A204.1 (cell line): Measurements from ENCODE around the gene ONECUT3.

ENCODE experiments used
- FAIRE-seq: peaks from 2 replicates; lab custom pipeline; 2012; peaks lifted over from hg19 to GRCh38; lab: Jason Lieb, UNC

Gene ONECUT3

DNA sequence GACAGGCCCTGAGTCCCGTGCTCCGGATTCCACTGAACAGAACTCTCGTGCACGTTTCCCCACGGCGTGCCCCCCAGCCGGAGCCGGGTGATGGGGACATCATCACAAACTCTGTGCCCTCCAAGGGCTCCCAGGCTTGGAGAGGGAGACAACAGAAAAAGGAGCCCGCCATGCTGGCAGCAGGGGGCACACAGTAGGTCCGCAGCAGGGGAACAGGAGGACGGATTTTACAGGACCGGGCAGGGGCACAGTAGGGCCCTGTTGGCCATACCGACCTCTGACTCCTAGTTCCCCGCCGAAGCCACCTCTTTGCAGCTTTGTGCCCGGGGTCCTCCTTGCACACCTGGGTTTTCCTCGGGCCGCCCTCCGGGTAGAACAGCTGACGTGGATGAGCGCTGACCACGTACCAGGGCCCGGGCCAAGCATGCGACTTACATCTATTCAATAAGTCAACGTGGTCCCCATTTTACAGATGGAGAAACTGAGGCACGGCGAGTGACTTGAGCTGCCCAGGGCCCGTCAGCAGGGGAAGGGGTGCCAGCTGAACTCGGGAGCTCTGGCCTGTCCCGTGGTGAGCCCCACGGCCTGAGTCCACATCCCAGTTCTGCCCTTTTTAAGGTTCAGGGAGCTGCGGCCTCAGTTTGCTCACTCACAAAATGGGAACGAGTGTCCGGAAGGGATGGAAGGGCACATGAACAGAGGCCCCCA lies 10.2 kb upstream of the ONECUT3 start:
- FAIRE-seq = no peak

DNA sequence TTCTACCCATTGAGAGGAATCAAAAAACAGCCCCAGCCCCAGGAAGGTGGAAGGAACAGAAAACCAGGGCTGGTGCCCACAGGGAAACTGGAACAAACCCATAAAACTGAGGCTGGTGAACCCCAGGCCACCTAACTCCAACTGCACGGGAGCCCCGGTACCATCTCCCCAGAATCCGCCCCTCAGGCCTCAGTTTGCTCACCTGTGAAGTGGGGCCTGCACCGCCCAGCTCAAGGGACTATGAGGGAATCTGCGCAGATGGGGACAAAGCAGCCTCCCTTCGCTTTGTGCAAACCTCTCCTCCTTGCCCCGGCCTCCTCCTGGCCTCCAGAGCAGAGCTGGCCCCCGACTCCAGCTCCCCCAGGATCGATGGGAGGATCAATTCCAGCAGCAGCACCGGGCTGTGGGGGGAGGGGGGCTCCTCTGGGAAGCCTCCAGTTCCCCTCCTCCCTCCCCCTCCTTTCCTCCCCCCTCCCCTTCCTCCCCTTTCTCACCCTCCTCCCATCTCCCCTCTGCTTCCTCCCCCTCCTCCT lies 9.1 kb upstream of the ONECUT3 start:
- no peak for FAIRE-seq

DNA sequence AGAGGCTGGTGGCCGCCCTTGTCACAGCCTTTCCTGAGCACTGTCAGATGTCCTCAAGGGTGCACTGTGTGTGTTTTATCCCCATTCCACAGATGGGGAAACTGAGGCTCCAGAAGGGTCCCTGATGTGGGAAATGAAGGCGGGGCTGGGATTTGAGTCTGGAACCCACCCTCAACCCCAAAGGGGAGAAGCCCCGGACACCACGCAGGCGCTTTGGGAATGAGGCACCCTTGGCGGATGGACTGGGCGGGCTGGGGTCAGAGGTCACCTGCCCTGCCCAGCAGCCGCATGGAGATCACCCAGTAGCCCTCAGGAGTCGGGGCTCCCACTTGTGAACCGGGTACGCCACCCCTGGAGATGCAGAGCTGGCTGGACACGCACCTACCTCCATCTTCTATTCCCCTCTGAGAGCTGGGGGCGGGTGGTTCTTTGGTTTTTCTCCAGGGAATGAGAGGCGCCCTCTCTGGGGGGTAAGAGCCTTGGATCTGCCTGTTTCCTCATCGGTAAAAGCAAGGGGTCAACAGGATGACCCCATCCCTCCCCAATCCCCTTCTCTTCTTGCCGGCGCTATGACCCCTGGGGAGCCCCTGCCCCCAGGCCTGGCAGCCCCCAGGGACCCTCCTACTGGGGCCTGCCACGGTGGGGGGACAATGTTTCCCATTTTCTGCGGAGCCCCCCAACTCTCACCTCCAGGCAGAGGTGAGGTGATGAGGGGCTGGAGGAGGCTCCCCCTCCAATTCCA lies 8.3 kb upstream of the ONECUT3 start:
- no peak for FAIRE-seq

DNA sequence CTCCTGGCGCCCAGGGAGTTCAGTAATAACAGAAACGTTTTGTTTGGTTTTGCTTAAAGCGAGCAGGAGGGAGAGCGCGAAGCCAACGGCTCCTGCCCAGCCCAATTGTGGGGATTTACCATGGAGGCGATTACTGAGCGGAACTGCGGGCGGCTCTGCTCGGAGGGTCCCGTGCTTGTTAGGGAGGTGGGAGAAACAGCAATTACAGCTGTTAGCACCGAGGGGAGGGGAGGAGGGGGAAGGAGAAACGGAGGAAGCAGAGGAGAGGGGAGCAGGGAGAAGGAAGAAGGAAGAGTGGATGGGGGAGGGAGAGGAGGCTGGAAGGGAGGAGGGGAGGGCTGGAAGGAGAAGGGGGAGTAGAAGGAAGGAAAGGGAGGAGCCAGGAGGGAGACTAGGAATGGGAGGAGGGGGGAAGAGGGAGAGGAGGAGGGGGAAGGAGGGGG lies 7.7 kb upstream of the ONECUT3 start:
- no peak for FAIRE-seq

DNA sequence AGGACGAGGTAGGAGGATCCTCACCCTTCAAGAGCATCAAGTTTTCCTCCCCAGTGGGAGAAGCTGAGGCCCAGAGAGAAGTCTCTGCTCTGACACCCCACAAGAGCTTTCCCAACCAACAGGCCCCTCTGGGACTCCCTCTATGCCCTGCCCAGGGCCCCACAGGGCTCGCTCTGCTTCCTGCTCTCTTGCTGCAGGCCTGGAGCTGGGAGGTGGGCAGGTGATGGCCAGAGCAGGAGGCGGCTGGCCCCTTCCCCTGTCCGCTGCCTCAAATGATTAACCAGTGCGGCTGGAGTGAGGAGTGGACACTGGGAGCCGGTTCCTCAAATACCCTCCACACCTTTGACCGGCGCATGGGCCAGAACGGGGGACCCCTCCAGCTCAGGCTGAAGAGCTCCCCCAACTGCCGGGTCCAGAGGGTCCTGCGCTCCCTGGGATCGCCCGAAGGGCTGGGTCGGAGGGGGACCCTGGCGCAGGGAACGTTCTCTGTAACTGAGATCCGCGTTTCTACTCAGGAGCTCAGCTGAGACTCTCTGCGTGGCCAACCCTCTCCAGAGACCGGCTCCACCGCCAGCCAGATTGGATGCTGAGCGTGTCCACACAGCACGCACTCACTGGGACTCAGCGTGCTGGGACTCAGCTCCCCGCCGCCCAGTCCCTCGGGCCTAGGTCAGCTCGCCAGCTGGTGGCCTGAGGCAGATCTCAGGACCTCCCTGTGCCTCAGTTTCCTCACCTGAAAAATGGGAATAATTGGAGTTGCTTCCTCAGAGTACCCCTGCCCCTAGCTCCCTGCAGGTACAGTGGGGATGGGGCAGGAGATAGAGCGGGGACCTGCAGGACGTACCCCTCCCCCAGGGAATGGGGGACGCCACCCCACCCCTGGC lies 6.7 kb upstream of the ONECUT3 start:
- FAIRE-seq = no peak

DNA sequence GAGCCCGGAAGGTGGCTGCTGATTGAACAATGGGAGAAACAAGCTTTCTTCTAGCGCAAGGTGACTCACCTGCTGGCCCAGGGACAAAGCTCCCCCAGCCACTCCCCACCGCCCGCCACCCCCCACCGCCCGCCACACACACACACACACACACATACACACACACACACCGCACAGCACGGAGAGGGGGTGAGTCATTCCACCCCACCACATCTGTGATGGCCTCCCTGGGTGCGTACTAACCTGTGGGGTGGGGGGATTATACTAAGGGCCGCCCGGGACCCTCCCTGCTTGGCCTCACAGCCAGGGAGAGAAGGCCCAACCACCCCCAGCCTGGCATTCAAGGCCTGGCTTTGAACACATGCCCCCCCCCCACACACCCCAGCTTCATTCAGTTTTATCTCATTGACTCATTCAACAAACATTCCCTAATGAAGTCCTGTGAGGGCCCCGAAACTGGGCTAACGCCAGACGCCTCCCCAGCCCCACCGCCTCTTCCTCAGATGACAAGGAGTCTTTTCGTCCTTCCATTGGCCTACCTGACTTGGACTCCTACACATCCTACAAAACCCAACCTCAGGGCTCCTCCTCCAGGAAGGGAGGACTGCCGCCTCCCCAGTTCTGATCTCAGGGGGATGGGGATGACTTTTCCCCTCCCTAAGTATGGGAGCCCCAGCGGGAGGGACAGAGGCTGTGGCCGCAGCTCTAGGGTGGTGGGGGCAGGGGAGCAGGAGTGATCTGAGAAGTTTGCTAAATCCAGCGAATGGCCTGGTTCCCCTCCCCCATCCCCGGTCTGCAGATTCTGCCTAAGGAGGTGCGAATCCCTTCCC lies 5.8 kb upstream of the ONECUT3 start:
- FAIRE-seq = no peak

DNA sequence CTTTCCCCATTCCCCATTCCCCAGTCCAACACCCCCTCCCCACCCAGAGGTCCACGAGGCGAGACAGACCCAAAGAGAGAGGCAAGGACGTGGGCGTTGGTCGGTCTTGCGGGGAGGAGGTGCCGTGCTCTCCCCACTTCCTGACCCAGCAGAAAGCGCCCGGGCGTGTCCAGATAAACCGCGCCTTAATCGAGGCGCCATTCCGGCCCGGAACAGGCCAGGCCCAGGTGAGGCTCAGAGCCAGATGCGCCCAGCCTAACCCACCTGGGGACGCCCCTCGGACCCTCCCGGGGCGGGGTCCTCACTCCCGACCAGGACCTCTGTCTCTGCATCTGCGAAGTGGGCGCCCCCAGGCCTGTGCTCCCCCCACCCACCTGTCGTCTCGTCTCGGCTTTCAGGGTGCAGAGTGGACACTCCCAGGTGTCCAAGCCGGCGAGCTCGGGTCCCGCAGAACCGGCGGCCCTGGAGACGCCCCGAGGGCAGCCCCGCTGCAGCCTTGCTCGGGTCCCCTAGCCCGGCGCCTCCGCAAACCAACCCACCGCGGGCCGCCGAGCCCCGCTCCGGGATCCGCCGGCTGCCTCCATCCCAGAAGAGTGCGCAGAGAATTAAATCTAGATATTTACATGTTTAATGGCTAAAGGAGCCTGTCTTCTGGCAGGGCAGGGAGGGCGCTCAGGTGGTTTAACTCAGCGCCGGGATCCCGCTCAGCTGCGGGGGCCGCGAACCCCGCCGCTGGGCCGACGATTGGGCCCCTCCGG lies 5.0 kb upstream of the ONECUT3 start:
- no peak for FAIRE-seq

- no peak for FAIRE-seq
Measured at GRCh38 chr19:1748873-1749341, 4.4 kb upstream of the ONECUT3 start.

GRCh38 chr19:1749373-1750342 lies 3.6 kb upstream of the ONECUT3 start:
- FAIRE-seq = no peak

GRCh38 chr19:1750343-1751021 lies 2.8 kb upstream of the ONECUT3 start:
- no peak for FAIRE-seq

- FAIRE-seq = no peak
Measured at GRCh38 chr19:1751367-1752008, 1.8 kb upstream of the ONECUT3 start.

- no peak for FAIRE-seq
Measured at GRCh38 chr19:1752009-1752756, 1.1 kb upstream of the ONECUT3 start.

- no peak for FAIRE-seq
Measured at GRCh38 chr19:1754018-1754635, 821 bp downstream of the ONECUT3 start.

DNA sequence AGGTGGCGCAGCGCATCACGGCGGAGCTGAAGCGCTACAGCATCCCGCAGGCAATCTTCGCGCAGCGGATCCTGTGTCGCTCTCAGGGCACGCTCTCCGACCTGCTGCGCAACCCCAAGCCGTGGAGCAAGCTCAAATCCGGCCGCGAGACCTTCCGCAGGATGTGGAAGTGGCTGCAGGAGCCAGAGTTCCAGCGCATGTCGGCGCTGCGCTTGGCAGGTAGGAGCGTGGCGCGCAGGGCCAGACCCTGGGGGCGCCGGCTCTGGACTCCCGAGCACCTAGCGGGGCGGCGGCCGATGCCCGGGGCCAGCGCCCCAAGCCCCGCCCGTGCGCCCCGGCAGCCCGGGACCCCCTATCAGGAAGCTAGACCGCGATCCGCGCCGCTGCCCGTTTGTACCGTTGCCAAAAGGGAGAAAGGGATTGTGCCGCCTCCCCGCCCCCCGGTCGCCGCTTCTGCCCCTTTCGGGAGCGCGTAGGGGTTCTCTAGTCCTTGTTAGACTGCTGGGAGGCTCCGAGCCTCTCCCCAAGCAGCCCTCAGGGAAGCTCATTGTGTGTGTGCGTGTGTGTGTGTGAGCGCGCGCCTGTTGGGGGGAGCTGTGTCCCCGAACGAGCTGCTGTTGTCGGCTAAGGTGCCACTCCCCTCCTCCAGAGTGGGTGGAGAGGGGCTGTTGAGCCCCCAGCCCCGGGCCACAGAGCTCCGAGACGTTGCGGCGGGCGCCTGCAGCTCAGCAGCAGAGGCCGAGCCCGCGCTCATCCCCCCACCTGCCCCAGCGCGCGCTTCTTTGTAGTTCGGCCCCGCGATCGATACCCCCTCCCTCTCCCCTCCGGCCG lies 1.5 kb downstream of the ONECUT3 start:
- FAIRE-seq = no peak

GRCh38 chr19:1755467-1756171 lies 2.3 kb downstream of the ONECUT3 start:
- FAIRE-seq = no peak

DNA sequence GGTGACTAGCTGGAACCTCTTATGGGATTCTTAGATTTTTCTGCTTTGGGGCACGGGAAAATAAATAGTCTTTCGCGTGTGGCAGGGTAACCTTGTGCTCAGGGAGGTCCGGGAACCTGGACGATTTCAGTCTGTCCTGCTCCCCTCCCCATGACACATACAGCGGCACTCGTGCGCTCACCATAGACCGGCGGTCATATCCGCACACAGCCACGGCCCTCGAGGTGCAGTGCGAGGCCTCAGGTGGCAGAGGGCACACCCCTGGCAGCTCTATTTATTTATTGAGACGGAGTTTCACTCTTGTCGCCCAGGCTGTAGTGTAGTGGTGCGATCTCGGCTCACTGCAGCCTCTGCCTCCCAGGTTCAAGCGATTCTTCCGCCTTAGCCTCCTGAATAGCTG lies 3.0 kb downstream of the ONECUT3 start:
- no peak for FAIRE-seq
